Panc1 (cell line): ENCODE measurements around the gene EXOC3L4. TPM values are rescaled to one million over a fixed set of nuclear protein-coding genes. Genes with fewer than 3 reads are reported as not detected.
"Not testable (repeated sequence)": the region's sequence is repeated elsewhere in the genome, so short reads cannot be mapped to it uniquely, and the experiment has no call there.

Source experiments
- ATAC-seq: fragments of 200-7000 bp; cut with Tn5 transposase; 2 replicates; pipeline ENCODE4 v1.9.1; 2020; ENCODE audit warnings: mild to moderate bottlenecking, moderate library complexity
- BruUV-seq: library from RNA; stranded (reverse); fragments of 400-500 nt; replicated peaks from 2 replicates; lab custom pipeline; 2021; lab: Mats Ljungman, UMichigan
- CTCF ChIA-PET: fragments of 300-600 bp; sonication (Branson Sonifier 250); formaldehyde crosslinking; loops from one replicate; lab custom pipeline; 2022; ENCODE audit warnings: antibody characterized with exemption; lab: Charles Lee
- POLR2A ChIA-PET: fragments of 300-600 bp; sonication (Branson Sonifier 250); formaldehyde crosslinking; loops from one replicate; lab custom pipeline; 2022; ENCODE audit warnings: antibody characterized with exemption; lab: Charles Lee
- DNase-seq: peaks from one replicate; pipeline ENCODE4 v3.0.0-alpha.2; 2010; ENCODE audit warnings: low read depth, low spot score
- H3K27ac ChIP-seq: 2 replicates; pipeline ENCODE4 v1.5.1; 2011; ENCODE audit warnings: mild to moderate bottlenecking, low read length, inconsistent platforms
- H3K27me3 ChIP-seq: fragments of 200-500 bp; sonication (Bioruptor generic); 2 replicates; pipeline ENCODE4 v1.6.0; 2014; ENCODE audit warnings: low read length, inconsistent platforms; ENCODE audit not compliant: control insufficient read depth, insufficient read depth
- H3K36me3 ChIP-seq: fragments of 200-500 bp; sonication (Bioruptor generic); 2 replicates; pipeline ENCODE4 v1.5.1; 2014; ENCODE audit warnings: inconsistent platforms, mild to moderate bottlenecking, low read length, moderate library complexity; ENCODE audit not compliant: control insufficient read depth, insufficient read depth
- H3K4me1 ChIP-seq: 2 replicates; pipeline ENCODE4 v1.5.1; 2011; ENCODE audit warnings: inconsistent platforms, mild to moderate bottlenecking, low read length, moderate library complexity; ENCODE audit not compliant: control insufficient read depth, insufficient read depth
- H3K4me3 ChIP-seq, 2 experiments: 2 replicates each; pipeline ENCODE4 v1.5.1; 2011 to 2012; ENCODE audit warnings: low read depth in 2 of 2, low read length in 2 of 2, mild to moderate bottlenecking in 2 of 2, inconsistent platforms in 1 of 2, moderate library complexity in 1 of 2
- H3K9me3 ChIP-seq: fragments of 200-500 bp; sonication (Bioruptor generic); 2 replicates; pipeline ENCODE4 v1.5.1; 2014; ENCODE audit warnings: low read depth, mild to moderate bottlenecking, inconsistent platforms, low read length, moderate library complexity; ENCODE audit not compliant: control insufficient read depth, insufficient read depth
- POLR2AphosphoS5 ChIP-seq: IDR thresholded peaks from 2 replicates; pipeline ENCODE4 v1.6.1; 2012; ENCODE audit warnings: mild to moderate bottlenecking, low read depth, low read length, moderate library complexity
- REST ChIP-seq, 2 experiments: IDR thresholded peaks; 2 replicates each; pipeline ENCODE4 v1.6.1; 2011 to 2012; ENCODE audit warnings: low read depth in 2 of 2, control low read depth in 1 of 2, low read length in 1 of 2, mild to moderate bottlenecking in 1 of 2, moderate library complexity in 1 of 2; ENCODE audit not compliant: insufficient read depth in 1 of 2
- SIN3A ChIP-seq: IDR thresholded peaks from 2 replicates; pipeline ENCODE4 v1.6.1; 2012; ENCODE audit warnings: low read depth, mild to moderate bottlenecking, low read length, moderate library complexity, borderline replicate concordance; ENCODE audit not compliant: insufficient read depth
- TCF7L2 ChIP-seq: IDR thresholded peaks from 2 replicates; pipeline ENCODE4 v1.6.1; 2011; ENCODE audit warnings: mild to moderate bottlenecking, low read depth, low read length, inconsistent platforms
- in situ Hi-C: cut with HindIII; loops from 2 replicates; pipeline ENCODE4 v1.10.0; 2016; ENCODE audit warnings: low sequenced_read_pairs, low pct_unique_long_range_greater_than_20kb
- intact Hi-C: fragments of 100-400 bp; cut with micrococcal nuclease; formaldehyde crosslinking; loops from one replicate; pipeline ENCODE4 v1.10.0; 2022; ENCODE audit not compliant: unreplicated experiment
- total RNA-seq: library from RNA; stranded (reverse); gene quantifications from one replicate; pipeline ENCODE4 v1.2.1, GENCODE V29; 2021; ENCODE audit not compliant: unreplicated experiment
- TF ChIP-seq, protein P1 (sequence below): fragments of 450-650 bp; IDR thresholded peaks from 2 replicates; pipeline ENCODE4 v1.5.1; 2017; ENCODE audit warnings: mild to moderate bottlenecking

EXOC3L4 gene
- total RNA-seq, 1 experiment from 2014 or later = 2.6 TPM

- no peak for DNase-seq
- Histone ChIP-seq H3K9me3 (no peaks in the 10 kb centered on the region), H3K27me3 (no peaks in the 10 kb centered on the region), H3K4me3 (no peak overlapping the region), H3K36me3 (no peaks in the 10 kb centered on the region), H3K27ac (no peak overlapping the region; the same call in 1 of the 2 replicates), H3K4me1 (peaks cover 62% of the 10 kb centered on the region)
- BruUV-seq = no TSS peak
- in situ Hi-C loops = no loop called here
- ChIA-PET POLR2A (no interaction called here), CTCF (no interaction called here)
- no peak for TF ChIP-seq REST (IDR thresholded peaks at IDR 0.05; ENCODE audit: insufficient read depth in 1 of 2, low read depth in 2 of 2, low read length in 1 of 2)
- no peak for ATAC-seq
- intact Hi-C loops = no loop called here
These were observed 19.2 kb downstream of the EXOC3L4 start for GRCh38 chr14:103113774-103114173.

GRCh38 chr14:103115086-103115679 is 20.7 kb downstream of the EXOC3L4 start:
- BruUV-seq, POLR2A ChIA-PET, in situ Hi-C loops, intact Hi-C loops, DNase-seq, H3K36me3 ChIP-seq, H3K9me3 ChIP-seq, H3K27me3 ChIP-seq, ATAC-seq: not testable (repeated sequence)
- Histone ChIP-seq H3K4me1 (peaks cover 64% of the 10 kb centered on the region), H3K4me3 (peak overlapping the region in 1 of 2 experiments; percentile 19; a peak in 2 of 4 replicates), H3K27ac (peak overlapping the region; percentile 76)
- CTCF ChIA-PET = interaction anchor here (1.4 kb wide), 1 partner anchor 10 kb away, joined by 4 read pairs; no protein-coding TSS in a partner anchor

DNA sequence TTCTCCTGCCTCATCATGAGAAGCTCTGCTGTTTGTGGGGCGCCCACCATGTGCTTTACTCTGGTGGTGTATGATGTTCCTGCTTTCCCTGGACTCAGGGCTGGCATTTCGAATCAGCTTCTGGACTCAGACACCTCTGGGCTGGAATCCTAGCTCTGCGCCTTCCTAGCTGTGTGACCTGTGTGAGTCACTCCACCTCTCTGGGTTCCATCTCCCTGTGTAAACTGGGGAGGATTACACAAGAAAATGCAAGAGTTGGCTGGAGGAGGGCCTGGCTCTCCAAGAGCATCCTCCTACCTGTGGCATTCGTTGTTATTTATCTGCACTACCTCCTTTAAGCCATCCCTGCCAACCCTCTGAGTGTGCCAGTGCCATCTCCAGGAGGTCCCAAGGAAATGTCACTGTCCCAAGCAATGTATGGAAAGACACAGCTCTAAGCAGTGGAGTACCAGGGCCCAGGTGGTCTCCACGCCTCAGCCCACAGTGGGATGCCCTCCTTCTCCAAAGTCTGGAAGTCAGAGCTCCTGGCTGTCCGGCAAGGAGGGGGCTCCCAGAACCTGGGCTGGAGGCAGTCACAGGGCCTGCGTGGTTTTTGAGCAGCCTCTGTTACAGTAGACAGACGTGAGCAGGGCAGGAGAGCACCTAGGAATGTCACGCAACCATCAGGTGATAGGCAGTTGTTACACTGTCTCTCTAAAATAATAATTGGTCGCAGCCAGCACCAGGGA is 21.5 kb downstream of the EXOC3L4 start:
- peak overlapping the region; percentile 20 for H3K27ac ChIP-seq
- intact Hi-C loops (no loop called here), in situ Hi-C loops (no loop called here)
- ChIA-PET CTCF (interaction anchor here (0.6 to 1.4 kb wide), 2 partner anchors 11 to 73 kb away, joined by 3 to 4 read pairs; no protein-coding TSS in a partner anchor), POLR2A (no interaction called here)
- TF ChIP-seq POLR2AphosphoS5 (no peak), TCF7L2 (no peak), SIN3A (no peak), REST (IDR thresholded peaks at IDR 0.05; ENCODE audit: insufficient read depth in 1 of 2, low read depth in 2 of 2, low read length in 1 of 2) (no peak)
- TF ChIP-seq, protein P1, sequence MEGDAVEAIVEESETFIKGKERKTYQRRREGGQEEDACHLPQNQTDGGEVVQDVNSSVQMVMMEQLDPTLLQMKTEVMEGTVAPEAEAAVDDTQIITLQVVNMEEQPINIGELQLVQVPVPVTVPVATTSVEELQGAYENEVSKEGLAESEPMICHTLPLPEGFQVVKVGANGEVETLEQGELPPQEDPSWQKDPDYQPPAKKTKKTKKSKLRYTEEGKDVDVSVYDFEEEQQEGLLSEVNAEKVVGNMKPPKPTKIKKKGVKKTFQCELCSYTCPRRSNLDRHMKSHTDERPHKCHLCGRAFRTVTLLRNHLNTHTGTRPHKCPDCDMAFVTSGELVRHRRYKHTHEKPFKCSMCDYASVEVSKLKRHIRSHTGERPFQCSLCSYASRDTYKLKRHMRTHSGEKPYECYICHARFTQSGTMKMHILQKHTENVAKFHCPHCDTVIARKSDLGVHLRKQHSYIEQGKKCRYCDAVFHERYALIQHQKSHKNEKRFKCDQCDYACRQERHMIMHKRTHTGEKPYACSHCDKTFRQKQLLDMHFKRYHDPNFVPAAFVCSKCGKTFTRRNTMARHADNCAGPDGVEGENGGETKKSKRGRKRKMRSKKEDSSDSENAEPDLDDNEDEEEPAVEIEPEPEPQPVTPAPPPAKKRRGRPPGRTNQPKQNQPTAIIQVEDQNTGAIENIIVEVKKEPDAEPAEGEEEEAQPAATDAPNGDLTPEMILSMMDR = no peak
- H3K36me3 ChIP-seq = no peaks in the 10 kb centered on the region
- H3K27me3 ChIP-seq = no peaks in the 10 kb centered on the region
- no peak overlapping the region for H3K4me3 ChIP-seq
- no peaks in the 10 kb centered on the region for H3K9me3 ChIP-seq
- H3K4me1 ChIP-seq = peaks cover 62% of the 10 kb centered on the region
- no TSS peak for BruUV-seq
- ATAC-seq = 0 out of 2 replicates have a peak, but pooled peaks have one; percentile 4
- DNase-seq = no peak
